CMK (cell line): ENCODE data around the gene WTAP.
"Not testable (repeated sequence)": the region's sequence is repeated elsewhere in the genome, so short reads cannot be mapped to it uniquely, and the experiment has no call there.

Source experiments
- DNase-seq: peaks from one replicate; pipeline ENCODE4 v3.0.0-alpha.2; 2010; ENCODE audit warnings: low read depth

The WTAP gene

DNA sequence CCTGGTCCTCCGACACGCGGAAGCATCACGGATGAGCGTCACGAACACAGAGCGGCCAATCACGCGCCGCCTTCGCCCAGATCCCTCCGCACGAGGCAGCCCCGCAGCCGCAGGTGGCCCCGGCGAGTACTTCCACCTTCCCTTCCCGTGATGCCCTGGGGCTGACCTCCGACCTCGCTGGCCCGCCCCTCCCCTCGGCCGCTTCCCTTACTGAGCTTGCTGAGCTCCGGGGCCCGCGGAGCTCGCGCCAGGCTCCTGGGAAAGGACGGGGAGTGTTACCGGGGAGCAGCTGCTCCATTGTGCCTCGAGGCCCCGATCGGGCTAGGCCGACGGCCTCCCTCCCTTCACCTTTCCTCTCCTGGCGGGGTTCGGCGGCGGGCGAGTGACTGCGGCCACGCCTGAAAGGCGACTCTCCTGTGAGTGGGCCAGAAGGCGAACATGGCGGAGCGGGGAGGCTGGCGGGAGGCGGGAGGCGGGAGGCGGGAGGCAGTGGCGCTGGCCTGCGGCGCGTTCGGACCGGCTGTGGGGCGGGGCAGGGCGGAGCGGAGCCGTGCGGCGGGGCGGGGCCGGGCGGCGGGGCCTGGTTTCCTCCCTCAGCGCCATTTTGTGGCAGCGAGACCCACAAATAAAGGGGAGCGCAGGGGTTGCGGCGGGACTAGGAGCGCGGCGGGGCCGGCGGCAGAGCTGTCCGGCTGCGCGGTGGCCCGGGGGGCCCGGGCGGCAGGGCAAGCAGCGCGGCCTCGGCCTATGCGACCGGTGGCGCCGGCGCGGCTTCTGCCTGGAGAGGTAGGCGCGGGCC is at the start of gene WTAP:
TSS of gene WTAP (plus strand) at position 589 of the 799 bp plus-strand sequence. CDS start 8,760 bp downstream, outside the sequence.
- DNase-seq, result peak; percentile 94

DNA sequence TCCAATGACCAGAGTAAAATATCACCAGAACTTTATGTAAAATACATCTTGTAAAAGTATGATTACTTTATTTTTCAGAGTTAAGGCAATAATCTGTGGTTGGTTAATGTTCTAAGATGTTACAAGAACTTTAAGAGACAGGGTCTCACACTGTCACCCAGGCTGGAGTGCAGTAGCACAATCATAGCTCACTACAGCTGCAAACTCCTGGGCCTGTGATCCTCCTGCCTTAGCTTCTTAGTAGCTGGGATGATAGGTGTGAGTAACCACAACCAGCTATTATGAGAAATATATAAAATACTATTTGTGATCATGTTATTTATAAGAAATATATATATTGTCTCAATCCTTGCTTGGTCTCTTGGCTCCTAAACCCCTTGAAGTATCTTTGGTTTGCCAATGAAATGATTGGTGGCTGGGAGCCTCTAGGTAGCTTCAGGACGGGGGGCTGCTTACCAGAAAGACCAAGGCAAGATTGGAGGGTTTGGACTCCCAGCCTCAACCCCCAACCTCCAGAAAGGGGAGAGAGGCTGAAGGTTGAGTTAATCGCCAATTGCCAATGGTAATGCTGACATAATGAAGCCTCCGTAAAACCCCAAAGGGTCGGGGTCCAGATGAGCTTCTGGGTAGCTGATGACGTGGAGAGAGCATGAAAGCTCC is 49.7 kb upstream of the WTAP start:
- no peak for DNase-seq

DNA sequence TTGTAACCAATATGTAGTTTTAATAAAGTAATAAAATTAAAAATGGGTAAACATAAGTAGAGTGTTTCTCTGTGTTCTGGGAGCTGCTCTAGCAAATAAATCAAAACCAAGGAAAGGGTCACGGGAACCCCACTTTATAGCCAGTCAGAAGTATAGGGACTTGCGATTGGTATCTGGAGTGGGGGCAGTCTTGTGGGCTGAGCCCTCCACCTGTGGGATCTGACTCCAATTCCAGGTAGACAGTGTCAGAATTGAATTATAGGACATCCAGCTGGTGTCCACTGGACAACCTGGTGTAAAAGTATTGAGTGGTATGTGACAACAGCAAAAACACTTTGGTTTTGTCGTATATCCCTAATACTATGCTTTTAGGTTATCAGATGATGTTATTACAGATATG is 48.7 kb upstream of the WTAP start:
- DNase-seq, result no peak

DNA sequence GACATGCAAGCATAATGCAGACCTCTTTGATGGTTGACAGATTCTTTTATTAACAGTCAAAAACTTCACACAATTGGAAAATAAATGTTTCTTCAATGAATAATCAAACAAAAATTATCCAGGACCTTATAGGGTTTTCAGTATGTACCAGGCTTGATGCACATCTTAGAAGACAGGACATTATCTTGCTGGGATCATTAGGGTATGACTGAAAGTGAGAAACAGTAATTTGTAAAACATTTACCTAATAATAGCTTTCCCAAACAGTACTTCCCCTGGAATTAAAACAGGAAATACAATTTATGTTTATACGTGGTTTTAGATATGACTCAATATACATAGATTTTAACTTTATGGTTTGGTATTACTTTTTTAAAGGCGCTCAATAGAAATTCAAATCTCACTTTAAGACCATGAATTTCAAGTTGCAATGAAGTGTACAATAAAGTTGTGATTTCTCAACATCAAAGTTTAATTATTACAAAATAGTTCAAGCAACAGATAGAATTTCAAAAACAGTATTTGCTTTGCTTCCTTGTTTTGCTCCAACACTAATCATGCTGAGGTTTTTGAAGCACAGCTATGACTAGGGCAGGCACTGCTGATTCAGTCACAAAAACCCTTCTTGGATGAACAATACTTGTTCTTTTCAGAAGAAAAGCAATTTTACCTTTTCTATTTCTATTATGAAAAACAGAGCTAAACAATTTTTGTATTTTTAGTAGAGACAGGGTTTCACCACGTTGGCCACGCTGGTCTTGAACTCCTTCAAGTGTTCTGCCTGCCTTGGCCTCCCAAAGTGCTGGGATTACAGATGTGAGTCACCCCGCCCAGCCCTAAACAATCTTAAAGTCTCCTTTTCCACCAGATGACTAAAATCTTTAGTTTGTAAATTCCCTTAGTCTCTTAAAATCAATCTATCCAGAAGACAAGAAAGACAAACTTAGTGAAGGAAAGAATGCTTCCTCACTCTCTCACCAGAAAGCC is 47.9 kb upstream of the WTAP start:
- no peak for DNase-seq

DNA sequence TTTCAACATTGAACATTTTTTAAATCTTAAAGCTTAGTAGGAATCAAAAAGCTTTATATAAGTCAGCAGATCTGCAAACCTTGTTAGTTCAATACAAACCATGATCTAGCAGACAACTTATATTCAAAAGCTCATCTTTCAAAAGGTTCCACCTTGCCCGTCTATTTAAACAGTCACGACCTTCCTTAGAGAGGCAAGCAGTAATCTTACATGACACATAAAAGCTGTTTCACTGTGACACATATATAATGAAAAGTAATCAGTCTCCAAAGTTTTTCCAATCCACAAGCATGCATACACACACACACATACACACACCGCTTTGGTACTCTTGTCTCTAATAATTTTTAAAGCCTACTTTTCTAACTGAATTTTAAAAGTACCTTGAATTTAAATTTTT is 47.2 kb upstream of the WTAP start:
- DNase-seq, result no peak

DNA sequence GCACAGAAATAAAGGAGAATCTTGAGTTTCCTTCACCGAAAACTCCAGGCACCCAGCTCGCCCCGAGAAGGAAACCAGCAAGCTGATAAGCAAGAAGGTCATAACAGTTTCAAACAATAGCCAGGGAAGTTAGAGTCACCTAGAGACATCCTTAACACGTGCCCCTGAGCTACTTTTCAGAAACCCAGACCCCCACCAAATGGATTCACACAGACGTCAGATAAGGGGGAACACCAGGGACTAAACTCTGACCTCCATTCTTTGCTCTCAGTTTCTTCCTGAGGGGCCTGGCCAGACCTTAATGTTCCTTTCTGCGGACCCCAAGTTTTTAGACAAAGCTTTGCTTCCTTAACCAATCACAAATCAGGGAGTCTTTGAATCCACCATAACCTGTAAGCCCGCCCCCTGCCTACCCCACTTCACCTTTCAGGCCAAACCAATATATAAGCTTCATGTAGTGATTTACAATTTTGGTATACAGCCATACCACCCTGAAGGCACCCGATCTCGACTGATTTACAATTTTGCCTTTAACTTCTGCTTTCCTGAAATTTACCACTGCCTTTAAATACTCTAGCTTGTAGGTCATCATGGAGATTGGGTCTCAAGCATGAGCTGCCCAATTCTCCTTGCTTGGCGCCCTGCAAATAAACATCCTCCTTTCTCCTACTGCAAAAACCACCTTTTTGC is 46.0 kb upstream of the WTAP start:
- no peak for DNase-seq

DNA sequence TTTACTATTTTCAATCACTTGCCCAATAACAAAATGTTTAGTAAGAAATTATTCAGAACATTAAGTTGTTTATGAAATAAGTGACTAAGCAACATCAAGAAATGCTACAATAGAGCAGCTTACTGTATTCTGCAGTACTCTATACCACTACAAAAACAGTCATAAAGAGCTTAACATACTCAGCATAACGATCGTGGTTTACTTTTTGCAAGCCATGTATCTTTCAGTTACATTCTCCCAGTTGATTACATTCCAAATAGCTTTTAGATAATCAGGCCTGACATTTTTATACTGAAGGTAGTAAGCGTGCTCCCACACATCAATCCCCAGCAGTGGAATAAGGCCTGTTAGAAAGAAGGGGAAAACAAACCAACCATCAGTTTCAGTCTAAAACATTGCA is 45.0 kb upstream of the WTAP start:
- DNase-seq, result no peak

DNA sequence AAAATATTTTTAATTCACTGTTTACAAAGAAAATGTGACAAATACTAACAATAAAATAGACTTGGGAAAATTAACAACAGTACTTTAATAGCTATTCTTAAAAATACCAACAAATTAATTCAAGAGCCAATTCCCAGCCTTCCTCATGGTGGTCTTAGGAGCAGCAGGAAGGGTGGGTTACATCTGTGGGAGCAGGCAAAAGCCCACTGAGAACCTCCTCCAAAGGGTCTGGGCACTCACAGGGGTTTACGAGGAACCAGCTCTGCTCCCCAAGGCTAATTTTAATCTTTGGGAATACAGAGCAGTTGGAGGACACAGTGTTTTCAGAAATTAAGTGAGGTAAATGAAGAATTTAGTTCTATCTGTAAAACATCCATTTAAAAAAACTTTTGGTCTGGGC is 44.5 kb upstream of the WTAP start:
- no peak for DNase-seq

DNA sequence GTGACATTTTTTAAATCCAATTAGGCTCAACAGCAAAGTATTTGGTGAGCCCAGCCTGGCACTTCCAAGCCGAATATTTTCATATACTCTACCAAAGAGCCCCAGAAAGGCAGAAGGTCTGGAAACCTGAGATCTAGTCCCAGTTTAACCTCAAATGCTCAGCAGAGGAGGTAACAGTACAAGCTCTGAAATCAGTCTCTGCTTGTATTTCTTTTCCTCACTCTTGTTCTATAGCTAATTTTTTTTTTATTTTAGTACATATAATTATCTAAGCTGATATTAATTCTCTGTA is 43.3 kb upstream of the WTAP start:
- DNase-seq, result no peak

DNA sequence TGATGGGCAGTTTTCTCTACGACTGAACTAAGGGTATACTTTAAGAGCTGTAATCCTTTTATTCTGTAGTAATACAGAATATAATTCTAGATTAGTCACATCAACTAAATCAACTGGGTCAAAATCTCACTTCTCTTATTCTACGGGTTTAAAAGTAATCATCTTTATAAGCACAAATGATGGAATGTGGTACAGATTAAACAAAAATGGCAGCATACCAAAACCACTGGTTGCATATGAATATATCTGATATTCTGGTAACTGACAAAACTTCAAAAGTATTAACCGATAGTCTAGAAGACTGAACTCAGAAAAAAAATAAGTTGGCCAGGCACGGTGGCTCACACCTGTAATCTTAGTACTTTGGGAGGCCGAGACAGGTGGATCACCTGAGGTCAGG is 41.3 kb upstream of the WTAP start:
- DNase-seq, result no peak

DNA sequence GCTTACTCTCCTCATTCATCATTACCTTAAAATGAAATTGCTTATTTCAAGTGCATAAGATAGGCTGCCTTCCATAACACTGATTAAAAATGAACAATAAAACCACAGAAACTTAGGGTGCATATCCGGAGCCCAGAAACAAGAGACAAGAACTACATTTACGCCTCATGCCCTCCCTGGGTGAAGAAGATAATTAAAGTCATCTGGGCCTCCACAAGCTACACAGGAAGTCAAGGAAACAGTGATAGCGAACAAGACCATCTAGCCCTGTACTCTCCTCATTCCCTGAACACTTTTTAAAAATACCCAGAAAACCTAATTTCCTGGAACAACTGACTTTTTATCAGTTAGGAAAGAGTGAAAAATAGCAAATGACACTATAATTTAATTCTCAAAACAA is 40.6 kb upstream of the WTAP start:
- DNase-seq, result peak; percentile 56

DNA sequence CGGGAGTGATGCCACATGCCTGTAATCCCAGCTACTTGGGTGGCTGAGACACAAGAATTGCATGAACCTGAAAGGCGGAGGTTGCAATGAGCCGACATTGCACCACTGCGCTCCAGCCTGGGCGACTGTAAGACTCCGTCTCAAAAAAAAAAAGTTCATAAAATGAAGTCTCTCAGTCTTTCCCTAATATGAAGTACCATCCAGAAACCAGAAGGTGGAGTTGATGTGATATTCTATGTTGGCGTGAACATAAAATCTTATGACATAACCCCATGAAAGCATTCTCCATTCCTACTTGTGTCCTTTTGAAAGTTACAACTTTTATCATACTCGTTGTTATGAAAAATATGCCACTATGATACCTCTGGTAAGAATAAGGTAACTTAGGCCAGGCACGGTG is 40.0 kb upstream of the WTAP start:
- DNase-seq, result no peak

DNA sequence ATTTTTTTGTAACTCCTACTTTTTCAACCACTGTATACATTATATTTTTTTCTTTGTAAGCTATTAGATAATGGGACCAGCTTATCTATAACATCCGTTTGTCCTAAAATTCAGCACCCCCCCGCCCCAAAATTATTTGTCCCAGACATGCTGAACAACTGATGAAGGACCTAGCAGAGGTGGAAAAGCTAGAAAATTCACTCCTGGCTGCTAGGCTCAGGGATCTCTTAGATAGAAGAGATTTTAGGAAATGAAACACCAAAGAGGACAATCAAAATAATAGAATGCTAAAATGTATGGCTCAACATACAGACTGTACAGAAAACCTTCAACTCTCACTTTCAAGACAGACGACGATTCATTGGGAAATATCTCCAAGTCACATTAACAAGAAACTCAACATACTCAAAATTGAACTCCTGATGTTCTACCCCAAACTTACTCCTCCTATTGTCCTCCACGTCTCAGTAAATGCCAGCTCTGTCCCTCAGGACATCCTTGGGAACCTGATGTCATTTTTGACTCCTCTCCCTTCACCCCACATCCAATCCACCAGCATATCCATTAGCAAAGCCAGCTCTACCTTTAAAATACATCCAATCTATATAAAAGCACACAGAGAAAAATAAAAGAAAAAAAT is 38.9 kb upstream of the WTAP start:
- DNase-seq, result no peak

DNA sequence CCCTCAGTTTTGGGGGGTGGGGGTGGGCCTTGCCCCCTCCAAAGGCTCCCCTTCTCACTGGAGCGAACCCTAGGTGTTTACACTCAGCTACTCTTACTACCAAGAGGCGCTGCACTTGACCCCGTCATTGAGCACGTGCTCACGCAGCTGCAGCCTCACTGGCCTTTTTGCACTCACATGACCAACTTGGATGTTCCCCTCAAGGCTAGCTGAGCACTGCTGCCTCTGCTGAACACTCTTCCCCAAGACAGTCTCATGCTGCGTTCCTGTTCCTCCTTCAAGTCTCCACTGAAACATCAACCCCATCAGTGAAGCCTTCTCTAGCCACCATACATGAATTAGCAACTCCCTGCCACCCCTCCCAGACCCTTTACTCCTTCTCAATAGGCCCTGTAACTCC is 38.3 kb upstream of the WTAP start:
- DNase-seq, result no peak

DNA sequence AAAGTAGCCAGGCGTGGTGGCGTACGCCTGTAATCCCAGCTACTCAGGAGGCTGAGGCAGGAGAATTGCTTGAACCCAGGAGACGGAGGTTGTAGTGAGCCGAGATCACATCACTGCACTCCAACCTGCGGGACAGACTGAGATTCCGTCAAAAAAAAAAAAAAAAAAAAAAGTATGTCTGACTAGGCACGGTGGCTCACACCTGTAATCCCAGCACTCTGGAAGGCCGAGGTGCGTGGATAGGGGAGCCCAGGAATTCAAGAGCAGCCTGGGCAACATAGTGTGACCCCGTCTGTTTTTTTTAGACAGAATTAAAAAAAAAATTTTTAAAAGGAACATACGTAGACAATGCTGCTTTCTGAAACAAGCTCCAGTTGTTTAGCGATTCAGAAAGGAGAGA is 37.2 kb upstream of the WTAP start:
- not testable (repeated sequence) for DNase-seq

DNA sequence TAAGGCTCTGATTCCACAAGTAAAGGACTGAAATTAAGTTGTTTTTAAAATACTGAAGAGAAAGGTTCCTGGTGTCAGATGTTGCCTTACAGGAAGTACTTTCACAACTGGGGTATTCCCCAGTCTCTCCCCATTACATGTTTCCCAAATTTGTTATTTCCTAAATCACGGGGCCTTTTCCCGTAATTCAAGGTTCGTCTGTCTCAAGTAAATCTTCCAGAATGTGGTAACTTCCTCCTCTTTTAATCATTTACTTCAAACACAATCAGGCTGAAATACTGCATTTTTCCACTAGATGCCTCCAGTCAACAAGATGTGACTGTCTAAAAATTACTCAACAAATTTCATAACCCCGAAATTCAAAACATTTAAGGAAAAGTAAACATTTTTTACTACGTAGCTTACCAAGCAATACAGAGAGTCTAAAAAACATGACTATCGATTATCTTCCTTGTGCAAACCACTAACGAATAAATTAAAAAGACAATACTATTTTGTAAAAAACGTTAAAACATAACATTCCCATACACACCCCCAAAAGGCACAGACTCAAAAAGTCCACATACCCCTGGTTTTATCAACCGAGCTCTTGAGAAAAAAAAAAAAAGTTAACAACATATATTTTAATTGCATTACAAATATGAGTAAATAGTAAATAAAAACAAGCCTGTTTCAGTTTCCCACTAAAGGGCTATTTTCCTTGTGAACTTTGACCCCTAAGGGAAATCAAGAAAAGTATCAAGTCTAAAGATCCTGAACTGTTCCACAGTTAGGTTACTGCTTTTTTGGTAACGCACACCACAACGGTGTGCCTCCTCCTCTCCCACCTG is 36.0 kb upstream of the WTAP start:
- DNase-seq, result peak; percentile 36

DNA sequence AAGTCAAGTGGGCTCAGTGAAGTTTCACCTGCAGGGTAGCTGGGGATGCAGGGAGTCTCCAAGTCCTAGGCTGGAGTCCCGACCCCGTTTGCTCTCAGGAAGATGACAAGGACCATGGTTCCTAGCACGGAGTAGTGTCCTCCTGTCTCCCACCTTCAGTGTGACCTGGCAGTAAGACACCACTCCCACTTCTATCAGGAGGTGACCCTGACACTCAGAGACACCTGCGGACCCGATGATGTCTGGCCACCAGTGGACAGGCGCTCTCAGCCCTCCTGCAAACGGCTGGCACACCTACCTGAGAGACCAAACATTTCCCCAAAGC is 35.4 kb upstream of the WTAP start:
- DNase-seq, result no peak

DNA sequence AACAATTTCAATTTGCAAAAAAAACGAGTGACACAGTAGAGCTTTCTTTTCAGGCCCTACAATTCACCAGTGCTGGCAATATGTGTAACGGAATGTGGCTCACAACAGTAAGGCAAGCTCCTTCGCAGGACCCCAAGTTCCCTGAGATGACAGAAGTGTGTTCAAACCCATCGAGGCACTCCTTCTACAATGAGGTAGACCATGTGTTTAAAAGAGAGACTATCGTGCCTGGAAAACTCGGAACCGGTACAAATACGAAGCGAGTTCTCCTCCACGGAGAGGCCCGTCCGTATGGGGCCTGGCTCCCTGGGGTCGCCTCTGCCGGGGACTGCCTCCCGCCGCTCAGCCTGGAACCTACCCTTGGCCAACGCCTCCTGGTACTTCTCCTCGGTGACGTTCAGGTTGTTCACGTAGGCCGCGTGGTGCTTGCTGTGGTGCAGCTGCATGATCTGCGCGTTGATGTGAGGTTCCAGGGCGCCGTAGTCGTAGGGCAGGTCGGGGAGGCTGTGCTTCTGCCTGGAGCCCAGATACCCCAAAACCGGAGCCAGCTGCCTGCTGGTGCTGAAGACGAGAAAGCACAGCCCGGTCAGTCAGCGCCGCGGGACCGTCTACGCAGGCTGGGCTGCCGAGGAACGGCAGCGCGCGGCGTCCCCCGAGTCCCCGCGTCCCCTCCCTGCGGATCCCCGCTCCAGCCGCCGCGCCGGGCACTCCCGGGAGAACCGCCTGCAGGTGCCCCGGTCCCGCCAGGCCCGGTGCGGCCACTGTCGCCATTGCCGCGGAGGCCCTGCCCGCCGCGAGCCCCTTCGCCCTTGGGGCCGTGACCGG is 34.8 kb upstream of the WTAP start:
- no peak for DNase-seq

DNA sequence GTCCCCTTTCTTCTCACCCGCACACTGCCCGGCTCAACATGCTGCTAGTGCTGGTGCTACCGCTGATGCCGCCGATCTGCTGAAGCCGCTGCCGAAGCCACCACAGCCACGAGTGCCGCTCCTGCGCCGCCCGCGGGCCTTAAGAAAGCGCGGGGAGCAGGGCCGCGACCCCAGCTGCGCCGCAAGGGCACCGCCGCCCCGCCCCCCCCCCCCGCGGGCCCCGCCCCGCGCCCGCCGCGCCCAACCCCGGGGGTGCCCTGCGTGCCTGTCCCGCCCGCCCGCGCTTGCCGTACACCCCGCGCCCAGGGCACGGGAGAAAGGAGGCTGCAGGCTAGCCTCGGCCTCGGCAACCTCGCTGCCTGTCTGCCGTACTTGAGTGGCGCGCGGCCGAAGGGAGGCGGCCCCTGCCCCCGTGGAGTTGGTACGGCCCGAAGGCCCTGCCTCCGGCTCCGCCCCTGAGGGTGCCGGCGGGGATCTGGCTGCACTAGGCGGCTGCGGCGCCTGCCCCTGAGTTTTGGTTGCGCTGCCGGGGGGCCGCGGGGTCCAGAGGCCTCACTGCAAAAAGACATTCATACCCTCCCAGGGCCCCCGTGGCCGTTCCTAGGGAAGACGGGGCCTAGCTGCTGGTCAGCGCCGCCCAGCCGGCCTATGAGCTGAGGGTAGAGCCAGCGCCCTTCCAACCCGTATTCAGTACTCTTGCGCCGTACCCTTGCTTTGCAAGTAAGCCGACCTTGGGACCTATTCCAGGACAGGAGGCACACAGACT is 34.0 kb upstream of the WTAP start, which contains the start of gene SOD2:
TSS of gene SOD2 (minus strand) at position 114 of the 766 bp plus-strand sequence. CDS start at position 40, 74 bp downstream.
- peak; percentile 84 for DNase-seq
